ENCODE data around the gene DCAF17.

DNA sequence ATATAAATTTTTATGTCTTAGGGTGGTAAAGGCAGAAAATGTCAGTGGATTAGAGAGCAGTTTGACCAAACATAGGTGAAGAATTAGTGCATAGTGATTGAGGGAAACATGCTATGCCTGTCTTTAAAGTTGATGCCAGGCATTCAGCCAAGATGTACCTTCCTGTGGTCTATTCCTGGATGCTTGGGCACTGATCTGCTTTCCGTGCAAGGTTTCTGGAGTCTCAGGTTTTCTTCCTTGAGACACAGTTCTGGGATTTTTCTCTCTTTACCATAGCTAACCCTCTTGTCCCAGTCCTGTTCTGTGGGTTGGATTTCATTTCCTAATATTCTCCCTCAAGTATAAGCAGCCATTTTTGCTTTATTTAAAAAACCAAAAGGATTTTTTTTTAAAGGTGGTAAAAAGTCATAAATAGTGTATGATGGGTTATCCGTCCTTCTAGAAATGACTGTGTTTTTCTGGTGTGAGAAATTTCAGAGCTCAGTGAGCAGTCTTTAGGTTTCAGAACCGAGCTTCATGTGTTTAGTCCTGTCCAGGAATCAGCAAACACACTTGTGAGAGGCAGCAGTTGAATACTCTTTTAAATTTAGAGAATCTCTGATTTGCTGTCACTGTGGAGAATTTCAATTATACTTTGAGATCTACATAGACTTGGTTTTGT, 45.3 kb downstream of the DCAF17 start:
- no peak for TF ChIP-seq CTCF (conservative IDR thresholded peaks at IDR 0.05 in 1 of 2, IDR thresholded peaks at IDR 0.05 in 1 of 2; ENCODE audit: extremely low read depth in 1 of 2, insufficient read depth in 1 of 2, low read depth in 1 of 2, low read length in 2 of 2)
- TF ChIP-seq EZH2 (IDR thresholded peaks at IDR 0.05; ENCODE audit: borderline replicate concordance, low read length), result no peak
